Mammary epithelial cell (primary cell): ENCODE measurements around the gene GBE1.

ENCODE experiments used
- CTCF ChIP-seq, 2 donors: IDR thresholded peaks in 1 of 2; conservative IDR thresholded peaks in 1 of 2; 2 replicates each; pipeline ENCODE4 v1.5.1; 2011 to 2012; ENCODE audit warnings: inconsistent platforms in 2 of 2, low read length in 2 of 2, mild to moderate bottlenecking in 2 of 2, control low read depth in 1 of 2, low read depth in 1 of 2; ENCODE audit not compliant: insufficient read depth in 1 of 2; ENCODE audit errors: extremely low read depth in 1 of 2
- EZH2 ChIP-seq: IDR thresholded peaks from 2 replicates; pipeline ENCODE4 v1.6.1; 2012; ENCODE audit warnings: low read length, inconsistent platforms, borderline replicate concordance

DNA sequence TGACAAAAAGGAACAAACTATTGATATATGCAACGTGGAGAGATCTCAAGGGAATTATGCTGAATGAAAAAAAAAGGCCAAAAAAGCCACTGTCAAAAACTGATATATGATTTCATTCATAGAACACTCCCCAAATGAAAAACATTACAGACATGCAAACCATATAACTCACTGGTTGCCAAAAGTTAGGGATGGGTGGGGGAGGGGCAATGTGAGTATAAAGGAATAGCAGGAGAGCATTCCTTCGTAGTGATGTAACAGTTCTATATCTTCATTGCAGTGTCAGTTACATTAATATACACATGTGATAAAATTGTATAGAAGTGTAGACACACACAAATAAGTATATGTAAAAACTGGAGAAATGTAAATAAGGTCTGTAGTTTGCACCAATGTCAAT, 12.2 kb downstream of the GBE1 start:
- no peak for TF ChIP-seq CTCF (conservative IDR thresholded peaks at IDR 0.05 in 1 of 2, IDR thresholded peaks at IDR 0.05 in 1 of 2; ENCODE audit: extremely low read depth in 1 of 2, insufficient read depth in 1 of 2, low read depth in 1 of 2, low read length in 2 of 2)
- no peak for TF ChIP-seq EZH2
